ENCODE data around the gene EPHB2. TPM values are rescaled to one million over a fixed set of nuclear protein-coding genes. Genes with fewer than 3 reads are reported as not detected.

EPHB2 gene
- total RNA-seq, 2 donors from 2014 or later, result 34.0 to 50.7 TPM

DNA sequence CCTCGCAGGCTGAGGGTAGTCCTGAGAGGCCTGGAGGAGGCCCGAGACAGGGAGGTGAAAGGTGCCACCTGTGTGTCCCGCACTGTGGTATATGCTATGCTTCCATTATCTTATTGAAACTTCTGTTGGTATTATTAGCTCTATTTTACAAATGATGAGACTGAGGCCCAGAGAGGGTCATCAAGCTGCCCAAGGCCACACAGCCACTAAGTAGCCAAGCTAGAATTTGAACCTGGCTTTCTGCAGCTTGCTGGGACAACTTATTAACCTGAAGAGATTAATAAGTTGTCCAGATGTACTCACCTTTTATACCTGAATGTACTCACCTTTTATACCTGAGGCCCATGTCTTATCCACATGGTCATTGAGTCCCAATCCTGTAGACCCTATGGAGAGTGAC, 83.0 kb downstream of the EPHB2 start:
- H3K27ac Mint-ChIP-seq, result no peak overlapping the region
- Histone ChIP-seq H3K27ac (ENCODE audit: low read depth, low read length) (no peak overlapping the region), H3K9me3 (ENCODE audit: control insufficient read depth, low read length) (no peaks in the 10 kb centered on the region), H3K9ac (ENCODE audit: extremely low read depth, low read length, poor library complexity, severe bottlenecking) (no peak overlapping the region), H3K36me3 (ENCODE audit: control insufficient read depth, insufficient read depth, low read length) (no peaks in the 10 kb centered on the region), H3K27me3 (ENCODE audit: control insufficient read depth, insufficient read depth, low read length, poor library complexity, severe bottlenecking) (no peaks in the 10 kb centered on the region), H3K4me1 (ENCODE audit: control insufficient read depth, insufficient read depth, low read length) (peaks cover 17% of the 10 kb centered on the region), H3K4me3 (ENCODE audit: low read length) (no peak overlapping the region)
- no peaks in the 10 kb centered on the region for H3K9me3 Mint-ChIP-seq
- TF ChIP-seq, protein P1, sequence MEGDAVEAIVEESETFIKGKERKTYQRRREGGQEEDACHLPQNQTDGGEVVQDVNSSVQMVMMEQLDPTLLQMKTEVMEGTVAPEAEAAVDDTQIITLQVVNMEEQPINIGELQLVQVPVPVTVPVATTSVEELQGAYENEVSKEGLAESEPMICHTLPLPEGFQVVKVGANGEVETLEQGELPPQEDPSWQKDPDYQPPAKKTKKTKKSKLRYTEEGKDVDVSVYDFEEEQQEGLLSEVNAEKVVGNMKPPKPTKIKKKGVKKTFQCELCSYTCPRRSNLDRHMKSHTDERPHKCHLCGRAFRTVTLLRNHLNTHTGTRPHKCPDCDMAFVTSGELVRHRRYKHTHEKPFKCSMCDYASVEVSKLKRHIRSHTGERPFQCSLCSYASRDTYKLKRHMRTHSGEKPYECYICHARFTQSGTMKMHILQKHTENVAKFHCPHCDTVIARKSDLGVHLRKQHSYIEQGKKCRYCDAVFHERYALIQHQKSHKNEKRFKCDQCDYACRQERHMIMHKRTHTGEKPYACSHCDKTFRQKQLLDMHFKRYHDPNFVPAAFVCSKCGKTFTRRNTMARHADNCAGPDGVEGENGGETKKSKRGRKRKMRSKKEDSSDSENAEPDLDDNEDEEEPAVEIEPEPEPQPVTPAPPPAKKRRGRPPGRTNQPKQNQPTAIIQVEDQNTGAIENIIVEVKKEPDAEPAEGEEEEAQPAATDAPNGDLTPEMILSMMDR (conservative IDR thresholded peaks at IDR 0.05), result no peak
- no peaks in the 10 kb centered on the region for H3K27me3 Mint-ChIP-seq (ENCODE audit: insufficient read depth)
- H3K4me3 Mint-ChIP-seq, result no peak overlapping the region
- WGBS, 2 experiments (ENCODE audit: insufficient coverage in 1 of 2, insufficient read length in 1 of 2), result 93 to 100% methylated on average over 1 to 3 of the region's 3 CpGs
- peaks cover 48% of the 10 kb centered on the region for H3K4me1 Mint-ChIP-seq
- H3K36me3 Mint-ChIP-seq (ENCODE audit: low read depth), result no peaks in the 10 kb centered on the region
- DNase-seq, result no peak

DNA sequence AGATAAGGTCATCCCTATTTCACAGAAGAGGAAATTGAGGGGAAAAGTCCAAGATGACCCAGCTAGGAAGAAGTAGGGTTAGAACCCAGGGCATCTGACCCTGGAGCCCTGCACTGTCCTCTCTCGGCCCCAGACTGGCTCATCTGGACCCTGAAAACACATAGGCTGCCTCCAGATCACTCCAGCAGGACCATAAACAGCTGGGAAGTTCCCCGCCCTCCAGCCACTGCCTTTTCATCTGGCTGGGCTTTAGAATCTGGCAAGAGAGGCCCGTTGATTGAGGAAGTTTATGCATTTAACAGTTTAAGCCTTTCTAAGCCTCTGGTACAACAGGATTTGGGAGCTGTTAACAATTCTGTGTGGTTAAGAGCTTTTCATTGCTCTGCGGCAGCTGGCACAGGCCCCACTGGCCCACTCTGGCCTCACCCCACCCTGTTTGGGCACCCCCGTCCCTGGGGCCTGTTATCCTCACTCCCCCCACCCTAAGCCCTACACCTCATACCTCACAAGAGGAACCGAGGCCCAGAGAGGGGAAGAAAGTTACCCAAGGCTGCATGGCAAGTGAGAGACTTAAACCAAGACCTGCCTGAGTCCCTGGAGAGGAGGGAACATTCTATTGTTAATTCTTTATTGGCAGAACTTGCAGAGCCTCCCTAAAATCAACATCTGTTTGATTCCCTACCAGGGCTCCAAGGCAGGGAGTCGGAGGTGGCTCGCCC, 84.2 kb downstream of the EPHB2 start:
- 79 to 82% methylated on average over 4 to 8 of the region's 8 CpGs for WGBS, 2 experiments (ENCODE audit: insufficient coverage in 1 of 2, insufficient read length in 1 of 2)
- H3K9me3 Mint-ChIP-seq, result no peaks in the 10 kb centered on the region
- DNase-seq, result no peak
- H3K27me3 ChIP-seq (ENCODE audit: control insufficient read depth, insufficient read depth, low read length, poor library complexity, severe bottlenecking), result no peaks in the 10 kb centered on the region
- no peak overlapping the region for H3K27ac ChIP-seq (ENCODE audit: low read depth, low read length)
- H3K9me3 ChIP-seq (ENCODE audit: control insufficient read depth, low read length), result no peaks in the 10 kb centered on the region
- peaks cover 17% of the 10 kb centered on the region for H3K4me1 ChIP-seq (ENCODE audit: control insufficient read depth, insufficient read depth, low read length)
- TF ChIP-seq, protein P1 (conservative IDR thresholded peaks at IDR 0.05), result no peak
- H3K27me3 Mint-ChIP-seq (ENCODE audit: insufficient read depth), result no peaks in the 10 kb centered on the region
- H3K4me3 Mint-ChIP-seq, result no peak overlapping the region
- no peak overlapping the region for H3K9ac ChIP-seq (ENCODE audit: extremely low read depth, low read length, poor library complexity, severe bottlenecking)
- no peaks in the 10 kb centered on the region for H3K36me3 Mint-ChIP-seq (ENCODE audit: low read depth)
- peak overlapping the region; percentile 61 for H3K27ac Mint-ChIP-seq
- no peaks in the 10 kb centered on the region for H3K36me3 ChIP-seq (ENCODE audit: control insufficient read depth, insufficient read depth, low read length)
- no peak overlapping the region for H3K4me3 ChIP-seq (ENCODE audit: low read length)
- H3K4me1 Mint-ChIP-seq, result peaks cover 45% of the 10 kb centered on the region

DNA sequence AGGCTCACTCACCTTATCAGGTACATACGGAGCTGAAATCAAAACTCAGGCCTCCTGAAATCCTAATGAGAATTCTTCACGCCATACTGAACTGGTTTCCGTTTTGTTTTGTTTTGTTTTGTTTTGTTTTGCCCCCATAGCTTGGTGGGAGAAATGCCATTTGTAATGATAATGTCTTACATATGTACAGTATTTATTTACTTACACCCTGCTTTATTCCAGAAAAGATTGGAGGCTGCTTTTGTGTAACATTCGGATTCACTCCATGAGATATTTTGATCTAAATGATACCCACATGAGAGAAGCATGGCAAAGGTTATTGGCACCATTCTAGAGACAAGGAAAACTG, 84.7 kb downstream of the EPHB2 start:
- Histone ChIP-seq H3K36me3 (ENCODE audit: control insufficient read depth, insufficient read depth, low read length) (no peaks in the 10 kb centered on the region), H3K27me3 (ENCODE audit: control insufficient read depth, insufficient read depth, low read length, poor library complexity, severe bottlenecking) (no peaks in the 10 kb centered on the region), H3K4me3 (ENCODE audit: low read length) (no peak overlapping the region), H3K27ac (ENCODE audit: low read depth, low read length) (no peak overlapping the region), H3K9me3 (ENCODE audit: control insufficient read depth, low read length) (no peaks in the 10 kb centered on the region), H3K4me1 (ENCODE audit: control insufficient read depth, insufficient read depth, low read length) (peaks cover 17% of the 10 kb centered on the region), H3K9ac (ENCODE audit: extremely low read depth, low read length, poor library complexity, severe bottlenecking) (no peak overlapping the region)
- Mint-ChIP-seq H3K27me3 (ENCODE audit: insufficient read depth) (no peaks in the 10 kb centered on the region), H3K36me3 (ENCODE audit: low read depth) (no peaks in the 10 kb centered on the region), H3K9me3 (no peaks in the 10 kb centered on the region), H3K27ac (peak overlapping the region; percentile 58), H3K4me3 (no peak overlapping the region), H3K4me1 (peaks cover 39% of the 10 kb centered on the region)
- TF ChIP-seq, protein P1 (conservative IDR thresholded peaks at IDR 0.05), result no peak
- no peak for DNase-seq
- WGBS, 2 experiments (ENCODE audit: insufficient coverage in 1 of 2, insufficient read length in 1 of 2), result 83 to 84% methylated on average over 1 to 4 of the region's 4 CpGs
